HG03575 (cell line): ENCODE results near the gene POTEJ.
"Not testable (repeated sequence)": the region's sequence is repeated elsewhere in the genome, so short reads cannot be mapped to it uniquely, and the experiment has no call there.

Source experiments
- ATAC-seq: cut with Tn5 transposase; IDR thresholded peaks from one replicate; pipeline ENCODE4 v1.9.1; 2021; ENCODE audit not compliant: unreplicated experiment, insufficient number of reproducible peaks, low FRiP score; ENCODE audit errors: extremely low read depth

POTEJ gene

DNA sequence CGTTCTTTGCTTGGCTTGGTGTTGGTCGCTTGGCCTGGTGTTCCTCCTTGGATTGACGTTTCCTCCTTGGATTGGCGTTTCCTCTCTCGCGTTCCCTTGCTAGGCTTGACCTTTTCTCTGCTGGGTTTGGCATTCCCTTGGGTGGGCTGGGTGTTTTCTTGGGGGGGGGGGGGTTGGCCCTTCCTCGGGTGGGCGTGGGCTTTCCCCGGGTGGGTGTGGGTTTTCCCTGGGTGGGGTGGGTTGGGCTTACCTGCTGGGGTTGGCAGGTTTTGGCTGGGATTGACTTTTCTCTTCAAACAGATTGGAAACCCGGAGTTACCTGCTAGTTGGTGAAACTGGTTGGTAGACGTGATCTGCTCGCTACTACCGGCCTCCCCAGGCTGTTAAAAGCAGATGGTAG, at the start of gene POTEJ:
Gene POTEJ (plus strand): TSS at position 301 of the 400 bp plus-strand sequence. CDS start 93 bp downstream, at position 394.
- not testable (repeated sequence) for ATAC-seq

DNA sequence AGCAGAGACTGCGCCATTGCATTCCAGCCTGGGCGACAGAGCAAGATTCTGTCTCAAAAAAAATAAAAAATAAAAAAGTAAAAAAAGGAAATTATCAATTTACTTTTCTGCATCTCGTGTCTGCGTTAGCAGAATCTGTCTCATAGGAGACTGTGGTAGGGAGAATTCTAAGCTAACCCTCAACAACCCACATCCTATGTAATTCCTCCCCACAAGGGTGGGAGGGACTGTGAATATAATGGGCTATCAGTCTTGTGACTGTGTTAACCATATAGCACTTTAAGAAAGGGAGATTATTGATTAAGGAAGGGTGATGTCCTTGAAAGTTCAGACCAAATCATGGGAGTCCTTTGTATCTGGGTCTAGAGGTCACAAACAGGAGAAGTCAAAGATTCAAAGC, 45.1 kb upstream of the POTEJ start:
- ATAC-seq = not testable (repeated sequence)

DNA sequence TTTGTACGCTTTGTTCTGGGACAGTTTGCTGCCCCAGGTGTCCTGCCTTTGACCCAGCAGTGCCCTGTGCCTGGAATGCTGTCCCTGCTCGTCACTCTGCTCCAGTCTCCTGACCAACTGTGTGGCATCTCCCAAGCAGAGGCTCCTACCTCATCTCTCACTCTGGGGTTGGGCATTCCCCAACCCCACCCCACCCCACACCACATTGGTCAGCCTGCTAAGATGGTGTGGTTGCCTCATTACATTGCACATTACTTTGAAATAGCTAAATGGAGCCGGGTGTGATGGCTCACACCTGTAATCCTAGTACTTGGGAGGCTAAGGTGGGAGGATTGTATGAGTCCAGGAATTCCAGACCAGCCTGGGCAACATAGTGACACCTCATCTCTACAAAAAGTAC, 39.3 kb upstream of the POTEJ start:
- ATAC-seq = not testable (repeated sequence)

DNA sequence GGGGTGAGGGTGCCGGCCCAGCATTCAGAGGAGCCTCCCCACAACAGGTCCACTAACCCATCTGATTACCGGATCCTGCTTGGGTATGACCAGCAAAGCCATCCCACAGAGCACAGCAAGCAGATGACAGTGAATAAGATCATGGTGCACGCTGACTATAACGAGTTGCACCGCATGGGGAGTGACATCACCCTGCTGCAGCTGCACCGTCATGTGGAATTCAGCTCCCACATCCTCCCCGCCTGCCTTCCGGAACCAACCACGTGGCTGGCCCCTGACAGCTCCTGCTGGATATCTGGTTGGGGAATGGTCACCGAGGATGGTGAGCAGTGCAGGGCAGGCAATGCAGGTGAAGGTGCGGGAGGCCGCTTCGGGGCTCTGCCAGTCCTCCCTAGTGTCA, 37.0 kb upstream of the POTEJ start:
- not testable (repeated sequence) for ATAC-seq

DNA sequence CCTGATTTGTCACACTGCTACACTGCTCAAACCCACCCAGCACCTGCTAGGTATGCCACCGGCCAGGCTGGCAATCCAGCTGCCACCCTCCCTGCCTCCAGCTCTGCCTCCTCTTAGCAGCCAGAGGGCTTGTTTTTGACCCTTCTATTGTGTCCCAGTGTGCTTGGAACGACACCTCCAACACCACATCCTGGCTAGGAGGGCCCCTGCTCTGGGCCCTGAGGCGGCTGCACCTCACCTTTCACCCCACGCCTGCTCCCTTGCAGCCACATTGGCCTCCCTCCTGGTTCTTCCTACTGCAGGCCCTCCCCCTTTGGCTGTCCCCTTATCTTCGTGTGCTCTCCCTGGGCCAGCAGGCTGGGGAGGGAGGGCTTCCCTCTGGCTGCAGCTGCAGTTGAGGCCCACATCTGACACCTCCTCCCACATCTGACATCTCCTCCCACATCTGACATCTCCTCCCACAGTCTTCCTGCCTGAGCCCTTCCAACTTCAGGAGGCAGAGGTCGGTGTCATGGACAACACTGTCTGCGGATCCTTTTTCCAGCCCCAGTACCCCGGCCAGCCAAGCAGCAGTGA, 34.9 kb upstream of the POTEJ start:
- not testable (repeated sequence) for ATAC-seq

DNA sequence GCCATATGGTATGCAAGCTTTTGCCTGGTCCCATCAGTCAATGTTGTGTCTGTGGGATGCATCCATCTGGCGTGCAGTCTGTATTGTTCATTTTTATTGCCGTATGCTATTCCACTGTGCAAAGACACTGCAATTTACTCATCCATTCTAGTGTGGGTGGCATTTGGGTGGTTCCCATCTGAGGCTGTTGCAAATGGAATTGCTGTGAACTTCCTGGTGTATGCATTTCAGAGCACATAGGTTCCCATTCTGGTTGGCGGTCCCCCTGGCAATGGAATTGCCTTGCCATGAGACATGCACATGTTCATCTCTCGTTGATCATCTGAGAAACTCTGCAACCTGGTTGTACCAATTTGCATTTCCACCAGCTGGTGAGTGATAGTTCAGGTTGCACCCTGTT, 33.7 kb upstream of the POTEJ start:
- ATAC-seq = not testable (repeated sequence)

DNA sequence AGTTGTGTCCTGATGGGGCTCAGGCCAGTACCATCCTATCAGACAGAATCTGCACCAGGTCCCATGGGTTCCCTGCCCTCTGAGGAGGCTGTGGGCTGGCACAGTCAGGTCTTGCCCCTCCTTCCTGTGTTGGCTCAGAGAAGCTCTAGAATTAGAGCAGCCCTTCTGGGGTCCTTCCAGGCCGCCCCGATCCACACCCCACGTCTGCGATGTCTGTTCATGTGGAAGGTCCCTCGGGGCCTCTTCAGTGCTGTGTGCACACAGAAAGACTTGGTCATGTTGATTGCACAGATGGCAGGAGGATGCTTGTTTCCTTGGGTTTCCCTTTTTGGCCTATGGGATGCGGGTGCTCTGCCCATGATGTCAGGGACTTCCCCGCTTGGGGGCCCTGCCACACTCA, 32.1 kb upstream of the POTEJ start:
- ATAC-seq = not testable (repeated sequence)

DNA sequence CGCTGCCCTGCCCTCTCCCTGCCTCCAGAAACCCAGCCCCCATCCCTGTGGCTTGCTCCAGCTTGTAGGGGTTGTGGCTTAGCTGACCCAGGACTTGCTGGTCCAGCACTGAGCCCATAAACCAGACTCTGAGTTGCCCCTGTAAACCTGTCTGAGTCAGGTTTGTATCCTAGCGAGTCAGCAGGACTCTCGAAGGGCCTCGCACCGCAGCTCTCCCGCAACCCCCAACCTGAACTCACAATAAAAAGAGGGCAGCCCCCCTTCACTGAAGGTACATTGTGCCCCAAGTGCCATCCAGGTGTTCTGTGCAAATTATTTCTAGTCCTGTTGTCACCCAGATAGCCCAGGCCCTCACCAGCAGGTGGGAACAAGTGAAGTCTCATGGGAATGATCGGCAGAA, 29.7 kb upstream of the POTEJ start:
- ATAC-seq = not testable (repeated sequence)

DNA sequence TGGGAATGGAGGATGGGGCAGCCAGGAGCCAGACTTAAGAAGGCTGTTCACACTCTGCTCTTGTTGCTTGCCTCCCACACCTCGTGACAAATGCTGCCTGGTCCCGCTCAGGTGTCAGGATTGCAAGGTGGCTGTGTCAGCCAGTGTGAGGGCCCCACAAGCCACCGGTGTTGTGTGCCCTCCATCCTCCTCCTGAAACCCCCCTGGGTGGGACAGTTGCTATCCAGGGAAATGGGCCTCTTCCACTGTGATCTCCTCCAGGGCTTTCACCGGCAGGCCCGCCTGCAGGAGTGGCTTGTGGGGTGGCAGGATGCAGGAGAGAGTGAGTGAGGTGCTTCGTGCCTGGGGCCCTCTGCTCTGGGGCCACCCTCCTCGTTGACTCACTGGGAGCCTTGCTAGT, 28.3 kb upstream of the POTEJ start:
- not testable (repeated sequence) for ATAC-seq

DNA sequence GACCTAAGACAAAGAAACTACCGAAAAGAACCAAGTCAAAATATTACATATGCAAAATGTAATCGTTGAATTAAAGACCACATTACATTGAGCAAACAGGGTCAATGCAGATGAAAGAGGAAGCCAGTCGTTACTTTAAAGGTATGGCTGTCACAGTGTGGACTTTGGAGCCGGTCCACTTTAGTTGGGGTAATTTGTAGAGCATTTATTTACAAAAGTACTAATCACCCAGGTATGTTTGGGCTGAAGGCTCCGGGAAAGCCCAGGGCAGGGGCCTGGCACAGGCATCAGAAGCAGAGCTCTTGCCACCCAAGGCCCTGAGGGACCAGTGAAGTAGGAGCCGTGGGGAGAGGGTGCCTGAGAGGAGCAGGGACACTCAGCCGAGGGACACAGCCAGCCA, 27.7 kb upstream of the POTEJ start:
- ATAC-seq = not testable (repeated sequence)

DNA sequence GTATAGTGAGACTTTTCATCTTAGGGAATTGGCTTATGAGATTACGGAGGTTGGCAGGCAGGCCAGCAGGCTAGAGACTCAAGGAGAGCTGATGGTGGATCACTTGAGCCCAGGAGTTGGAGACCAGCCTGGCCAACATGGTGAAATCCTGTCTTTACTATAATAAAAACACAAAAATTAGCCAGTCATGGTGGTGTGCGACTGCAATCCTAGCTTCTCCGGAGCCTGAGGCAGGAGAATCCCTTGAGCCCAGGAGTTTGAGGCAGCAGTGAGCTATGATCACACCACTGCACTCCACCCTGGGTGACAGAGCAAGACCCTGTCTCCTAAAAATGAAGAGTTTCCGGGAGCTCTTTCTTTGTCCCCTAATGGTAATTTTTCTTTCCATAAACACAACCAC, 26.5 kb upstream of the POTEJ start:
- ATAC-seq = not testable (repeated sequence)

DNA sequence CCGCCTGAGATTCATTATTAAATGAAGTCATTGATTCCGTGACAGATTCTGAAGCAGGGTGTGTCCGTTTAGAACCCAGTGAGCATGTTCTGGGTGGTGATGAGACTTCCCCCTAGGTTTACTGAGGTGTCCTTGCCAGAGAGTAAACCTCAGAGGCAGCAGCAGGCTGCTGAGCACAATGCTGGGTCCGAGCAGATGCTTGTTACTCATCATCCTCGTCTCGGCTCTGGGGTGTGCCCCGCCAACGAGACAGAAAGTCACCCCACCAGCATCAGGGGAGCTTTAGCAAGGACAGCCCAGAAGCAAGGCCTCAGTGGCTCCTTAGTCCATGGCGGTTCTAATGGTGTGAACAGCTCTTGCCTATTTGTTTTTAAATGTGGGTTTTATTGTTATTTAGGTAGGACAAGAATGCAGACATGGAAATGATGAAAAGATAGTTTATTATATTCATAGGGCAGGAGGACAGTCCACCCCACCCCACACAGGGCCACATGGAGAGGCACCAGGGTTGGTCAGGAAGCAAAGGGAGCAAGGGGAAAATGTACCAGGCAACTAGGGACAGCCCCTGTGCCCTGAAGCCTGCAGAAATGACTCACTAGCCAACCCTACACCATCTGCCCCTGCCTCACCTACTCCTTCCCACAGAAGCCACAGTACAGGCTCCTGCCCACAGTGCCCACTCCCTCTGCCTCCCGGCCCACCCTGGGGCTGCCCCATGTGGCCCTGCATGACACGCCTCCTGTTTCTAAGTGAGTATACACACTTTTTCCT, 22.4 kb upstream of the POTEJ start:
- ATAC-seq = peak; percentile 56

DNA sequence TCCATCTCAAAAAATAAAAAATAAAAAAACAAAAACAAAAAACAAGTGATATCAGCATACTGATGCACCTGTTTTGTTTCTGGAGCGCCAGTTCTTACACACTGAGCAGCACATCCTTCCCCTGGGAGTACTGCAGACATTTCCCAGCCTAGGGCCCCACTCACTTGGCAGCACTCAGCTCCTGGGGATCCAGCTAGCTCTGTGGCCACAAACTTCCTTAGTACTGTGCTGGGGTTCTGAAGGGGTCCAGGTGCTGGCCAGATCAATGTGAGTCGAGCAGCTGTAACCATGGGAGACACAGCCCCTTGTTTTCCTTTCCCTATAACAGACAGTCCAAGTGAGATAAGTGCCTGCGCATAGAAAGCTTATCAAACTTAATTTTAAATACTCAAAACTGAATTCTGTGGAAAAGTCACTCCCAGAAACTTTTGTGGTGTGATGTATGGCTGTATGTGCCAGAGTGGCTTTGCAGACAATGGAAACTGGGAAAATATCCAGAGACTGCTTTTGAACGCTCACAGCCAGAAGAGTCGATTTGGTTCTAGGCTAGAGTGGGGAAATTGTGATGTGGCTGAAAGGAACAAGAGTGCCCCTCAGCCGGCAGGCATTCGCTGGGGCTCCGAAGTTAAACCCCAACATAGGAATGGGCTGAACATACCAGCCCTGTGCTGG, 20.9 kb upstream of the POTEJ start:
- ATAC-seq = not testable (repeated sequence)

DNA sequence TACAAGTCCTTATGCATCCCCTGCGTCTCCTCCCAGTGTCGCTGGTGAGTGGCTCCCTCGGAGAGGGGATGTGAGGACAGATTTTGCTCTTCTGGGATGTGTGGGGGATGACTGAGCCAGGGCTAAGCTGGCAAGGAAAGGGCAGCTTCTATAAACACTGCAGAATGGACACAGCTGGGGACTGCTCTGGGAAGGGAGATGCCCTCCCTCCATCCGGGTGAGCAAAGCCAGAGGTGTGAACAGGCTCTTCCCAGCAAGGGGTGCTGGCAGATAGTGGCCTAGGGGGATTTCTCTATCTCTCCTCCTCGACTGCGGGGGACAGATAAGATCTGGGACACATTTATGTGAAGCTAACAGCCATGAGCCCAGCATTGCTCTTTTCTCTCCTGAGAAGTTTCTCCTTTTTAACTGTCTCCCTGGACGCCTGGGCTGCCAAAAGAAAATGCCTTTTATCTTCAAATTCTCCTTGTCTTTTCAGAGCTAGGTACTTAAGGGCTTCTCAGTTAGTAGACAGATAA, 20.3 kb upstream of the POTEJ start:
- ATAC-seq = not testable (repeated sequence)

DNA sequence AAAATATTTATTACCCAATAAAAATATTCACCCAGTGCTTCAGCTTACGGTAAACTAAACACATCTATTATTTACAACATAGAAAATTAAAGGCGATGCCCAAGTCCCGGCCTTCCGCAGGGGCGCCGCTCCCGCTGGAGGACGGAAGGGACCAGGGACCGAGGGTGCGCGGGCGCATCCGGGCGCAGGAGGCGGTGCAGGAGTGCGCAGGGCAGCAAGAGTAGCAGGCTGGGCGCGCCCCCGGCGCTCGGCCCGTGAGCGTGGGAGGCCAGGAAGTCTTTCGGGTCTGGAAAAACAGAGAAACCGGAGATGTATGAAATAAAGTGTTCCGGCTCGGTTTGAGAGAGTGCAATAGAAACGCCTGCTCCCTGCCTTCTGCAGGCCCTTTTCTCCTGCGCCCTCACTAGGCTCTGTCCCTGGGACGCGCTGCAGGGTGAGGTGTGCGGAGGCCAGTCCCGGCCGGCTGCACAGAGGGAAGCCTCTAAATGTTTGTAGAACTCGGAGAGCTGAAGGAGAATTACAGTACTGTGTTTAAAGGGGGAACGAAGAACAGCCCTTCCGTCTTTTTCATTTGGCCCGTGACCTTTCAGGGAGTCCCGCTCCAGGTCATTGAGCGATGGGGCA, 18.3 kb upstream of the POTEJ start:
- ATAC-seq = not testable (repeated sequence)

DNA sequence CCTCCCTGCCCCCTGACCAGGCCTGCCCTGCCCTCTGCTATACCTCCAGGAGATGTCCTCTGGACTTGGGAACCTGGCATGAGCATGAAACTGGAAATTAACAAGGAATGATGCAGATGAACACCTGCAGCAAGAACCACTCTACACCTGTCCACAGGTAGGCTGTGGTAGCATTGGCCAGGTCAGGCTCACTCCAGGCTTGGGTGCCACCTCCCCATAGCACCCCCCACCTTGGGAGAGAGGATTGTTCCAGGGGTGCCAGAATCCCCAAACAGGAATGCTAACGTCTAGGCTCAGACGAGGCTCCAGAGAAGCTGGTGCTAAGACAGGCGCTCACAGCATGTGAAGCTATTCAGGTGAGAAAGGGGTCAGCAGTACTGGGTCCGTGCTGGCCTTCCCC, 17.2 kb upstream of the POTEJ start:
- not testable (repeated sequence) for ATAC-seq

DNA sequence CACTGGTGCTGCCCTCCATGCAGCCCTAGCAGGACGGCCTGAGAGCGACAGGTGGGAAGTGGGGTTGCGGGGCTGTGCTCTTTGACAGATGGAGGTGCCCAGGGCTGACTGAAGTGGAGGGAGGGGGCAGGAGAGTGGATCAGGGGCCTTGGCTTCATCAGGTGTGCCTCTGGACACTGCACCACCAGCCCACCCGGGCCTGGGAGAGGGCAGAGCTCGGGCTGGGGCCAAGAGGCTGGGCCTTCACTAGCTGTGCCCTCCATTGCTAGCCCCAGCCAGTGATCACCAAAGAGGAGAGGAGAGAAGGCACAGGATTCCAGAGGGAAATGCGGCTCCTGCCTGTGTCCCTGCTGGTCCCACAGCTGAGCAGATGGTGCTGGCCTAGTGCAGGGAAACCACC, 14.5 kb upstream of the POTEJ start:
- ATAC-seq = not testable (repeated sequence)

DNA sequence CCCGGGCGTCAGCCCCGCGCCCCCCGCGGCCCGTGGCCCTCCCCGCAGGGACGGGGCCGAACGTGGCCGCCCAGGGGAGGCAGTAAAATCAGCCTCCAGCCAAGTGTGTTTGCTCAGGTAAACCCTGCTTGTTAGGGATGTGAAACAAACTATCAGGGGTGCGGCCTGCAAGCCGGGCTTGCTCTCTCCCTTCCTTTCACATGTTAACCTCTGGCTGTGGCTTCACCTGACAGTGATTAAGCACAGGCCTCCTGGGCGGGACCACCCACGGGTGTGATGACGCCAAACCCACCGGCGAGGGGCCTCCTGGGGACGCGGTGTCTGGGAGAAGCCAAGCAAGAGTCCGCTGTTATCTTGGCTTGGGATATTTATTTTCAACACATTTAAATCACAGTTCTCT, 13.2 kb upstream of the POTEJ start:
- ATAC-seq = not testable (repeated sequence)

DNA sequence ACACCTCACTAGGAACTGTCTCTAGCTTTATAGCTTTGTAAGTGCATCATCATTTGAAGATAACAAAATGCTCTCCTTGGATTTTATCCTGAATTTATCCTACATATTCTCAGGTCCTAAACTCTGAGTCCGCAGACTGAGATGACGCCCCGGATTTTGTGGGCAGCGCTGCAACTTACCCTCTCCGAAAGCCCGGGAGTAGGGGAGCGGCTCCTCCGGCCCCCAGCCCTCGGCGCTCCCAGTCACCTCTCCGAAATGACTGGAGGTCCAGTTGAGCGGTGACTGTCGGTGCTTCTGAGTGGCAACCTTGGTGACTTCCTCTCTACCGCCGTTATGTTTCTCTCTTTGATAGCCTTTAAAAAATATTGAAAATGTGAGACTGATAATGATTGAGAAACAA, 12.8 kb upstream of the POTEJ start:
- not testable (repeated sequence) for ATAC-seq
